ENCODE measurements around the gene NGEF.
"Not testable (repeated sequence)": the region's sequence is repeated elsewhere in the genome, so short reads cannot be mapped to it uniquely, and the experiment has no call there.

The NGEF gene

GRCh38 chr2:233034091-233034882, 21.2 kb upstream of the NGEF start:
- Mint-ChIP-seq H3K27me3 (no peaks in the 10 kb centered on the region), H3K4me1 (peaks cover 3% of the 10 kb centered on the region), H3K27ac (no peak overlapping the region), H3K36me3 (no peaks in the 10 kb centered on the region), H3K4me3 (no peak overlapping the region), H3K9me3 (no peaks in the 10 kb centered on the region)

- no peak overlapping the region for H3K27ac Mint-ChIP-seq
- peaks cover 3% of the 10 kb centered on the region for H3K4me1 Mint-ChIP-seq
- H3K9me3 Mint-ChIP-seq = no peaks in the 10 kb centered on the region
- no peaks in the 10 kb centered on the region for H3K36me3 Mint-ChIP-seq
- H3K27me3 Mint-ChIP-seq = no peaks in the 10 kb centered on the region
- H3K4me3 Mint-ChIP-seq = no peak overlapping the region
These were observed 20.6 kb upstream of the NGEF start for GRCh38 chr2:233033672-233034071.

GRCh38 chr2:233032551-233033320, 19.7 kb upstream of the NGEF start, which contains the start of gene NEU2:
TSS of gene NEU2 (plus strand) at chr2:233032672. CDS start at chr2:233032672, 0 bp downstream.
- peaks cover 3% of the 10 kb centered on the region for H3K4me1 Mint-ChIP-seq
- no peak within 1 kb of the TSS for H3K4me3 Mint-ChIP-seq
- H3K9me3 Mint-ChIP-seq = no peaks in the 10 kb centered on the region
- no peaks in the 10 kb centered on the region for H3K27me3 Mint-ChIP-seq
- no peaks in the 10 kb centered on the region for H3K36me3 Mint-ChIP-seq
- H3K27ac Mint-ChIP-seq = no peak within 1 kb of the TSS

- H3K4me1 Mint-ChIP-seq = peaks cover 3% of the 10 kb centered on the region
- H3K27ac Mint-ChIP-seq = no peak overlapping the region
- H3K4me3 Mint-ChIP-seq = no peak overlapping the region
- no peaks in the 10 kb centered on the region for H3K9me3 Mint-ChIP-seq
- no peaks in the 10 kb centered on the region for H3K36me3 Mint-ChIP-seq
- H3K27me3 Mint-ChIP-seq = no peaks in the 10 kb centered on the region
These were observed 18.8 kb upstream of the NGEF start for GRCh38 chr2:233031556-233032500.

GRCh38 chr2:233029321-233029720, 16.3 kb upstream of the NGEF start:
- Mint-ChIP-seq H3K4me3 (no peak overlapping the region), H3K9me3 (no peaks in the 10 kb centered on the region), H3K27me3 (no peaks in the 10 kb centered on the region), H3K4me1 (peaks cover 3% of the 10 kb centered on the region), H3K36me3 (no peaks in the 10 kb centered on the region), H3K27ac (no peak overlapping the region)

GRCh38 chr2:233026198-233026813, 13.2 kb upstream of the NGEF start:
- Mint-ChIP-seq H3K4me3 (no peak overlapping the region), H3K27ac (peak overlapping the region; percentile 26), H3K4me1 (peaks cover 3% of the 10 kb centered on the region), H3K36me3 (no peaks in the 10 kb centered on the region), H3K9me3 (no peaks in the 10 kb centered on the region), H3K27me3 (no peaks in the 10 kb centered on the region)

- Mint-ChIP-seq H3K27me3 (no peaks in the 10 kb centered on the region), H3K27ac (no peak overlapping the region), H3K4me3 (no peak overlapping the region), H3K9me3 (no peaks in the 10 kb centered on the region), H3K36me3 (no peaks in the 10 kb centered on the region), H3K4me1 (peaks cover 3% of the 10 kb centered on the region)
These were observed 12.7 kb upstream of the NGEF start for GRCh38 chr2:233025706-233026105.

- no peaks in the 10 kb centered on the region for H3K4me1 Mint-ChIP-seq
- H3K4me3 Mint-ChIP-seq = no peak overlapping the region
- H3K27ac Mint-ChIP-seq = no peak overlapping the region
- no peaks in the 10 kb centered on the region for H3K9me3 Mint-ChIP-seq
- H3K27me3 Mint-ChIP-seq = no peaks in the 10 kb centered on the region
- H3K36me3 Mint-ChIP-seq = no peaks in the 10 kb centered on the region
These were observed 10.8 kb upstream of the NGEF start for GRCh38 chr2:233023761-233024410.

- Mint-ChIP-seq H3K4me3 (no peak overlapping the region), H3K27ac (no peak overlapping the region), H3K9me3 (no peaks in the 10 kb centered on the region), H3K27me3 (no peaks in the 10 kb centered on the region), H3K4me1 (no peaks in the 10 kb centered on the region), H3K36me3 (no peaks in the 10 kb centered on the region)
These were observed 10.1 kb upstream of the NGEF start for GRCh38 chr2:233023007-233023760.

- H3K27me3 Mint-ChIP-seq = no peaks in the 10 kb centered on the region
- H3K4me1 Mint-ChIP-seq = no peaks in the 10 kb centered on the region
- no peaks in the 10 kb centered on the region for H3K9me3 Mint-ChIP-seq
- H3K36me3 Mint-ChIP-seq = no peaks in the 10 kb centered on the region
- H3K27ac Mint-ChIP-seq = no peak overlapping the region
- no peak overlapping the region for H3K4me3 Mint-ChIP-seq
These were observed 9.5 kb upstream of the NGEF start for GRCh38 chr2:233022561-233022960.

GRCh38 chr2:233021771-233022170, 8.7 kb upstream of the NGEF start:
- Mint-ChIP-seq H3K27ac (no peak overlapping the region), H3K9me3 (no peaks in the 10 kb centered on the region), H3K4me3 (no peak overlapping the region), H3K27me3 (no peaks in the 10 kb centered on the region), H3K36me3 (no peaks in the 10 kb centered on the region), H3K4me1 (no peaks in the 10 kb centered on the region)

- Mint-ChIP-seq H3K4me1 (no peaks in the 10 kb centered on the region), H3K27me3 (no peaks in the 10 kb centered on the region), H3K9me3 (no peaks in the 10 kb centered on the region), H3K27ac (no peak overlapping the region), H3K36me3 (no peaks in the 10 kb centered on the region), H3K4me3 (no peak overlapping the region)
These were observed 7.4 kb upstream of the NGEF start for GRCh38 chr2:233020454-233020853.

- H3K27ac Mint-ChIP-seq, H3K4me1 Mint-ChIP-seq: not testable (repeated sequence)
These were observed 6.6 kb upstream of the NGEF start for GRCh38 chr2:233019610-233020009.

GRCh38 chr2:233017947-233018346, 4.9 kb upstream of the NGEF start:
- H3K27ac Mint-ChIP-seq = no peak overlapping the region
- no peaks in the 10 kb centered on the region for H3K27me3 Mint-ChIP-seq
- no peaks in the 10 kb centered on the region for H3K36me3 Mint-ChIP-seq
- H3K9me3 Mint-ChIP-seq = no peaks in the 10 kb centered on the region
- H3K4me1 Mint-ChIP-seq = no peaks in the 10 kb centered on the region
- no peak overlapping the region for H3K4me3 Mint-ChIP-seq

More at GRCh38 chr2:233019610-233020009, 6.6 kb upstream of the NGEF start:
- not testable (repeated sequence) for H3K9me3 Mint-ChIP-seq, H3K36me3 Mint-ChIP-seq, H3K4me3 Mint-ChIP-seq, H3K27me3 Mint-ChIP-seq
